Eye (tissue), 1 donor: Measurements from ENCODE around the gene AHI1.
"Not testable (repeated sequence)": the region's sequence is repeated elsewhere in the genome, so short reads cannot be mapped to it uniquely, and the experiment has no call there.

Experiments used
- DNase-seq: peaks from one replicate; pipeline ENCODE4 v3.0.0-alpha.2; 2015

The AHI1 gene

GRCh38 chr6:135505222-135505621, 7.7 kb upstream of the AHI1 start:
- DNase-seq: no peak

GRCh38 chr6:135504734-135505133, 7.2 kb upstream of the AHI1 start:
- no peak for DNase-seq

- DNase-seq: no peak
Measured at GRCh38 chr6:135503703-135504475, 6.3 kb upstream of the AHI1 start.

- no peak for DNase-seq
Measured at GRCh38 chr6:135499441-135500340, 2.2 kb upstream of the AHI1 start.

- DNase-seq: peak; percentile 93
Measured at GRCh38 chr6:135498185-135498841, 773 bp upstream of the AHI1 start.

GRCh38 chr6:135496800-135497411, 634 bp downstream of the AHI1 start:
- no peak for DNase-seq

GRCh38 chr6:135493218-135493961, 4.2 kb downstream of the AHI1 start:
- DNase-seq: no peak

- DNase-seq: no peak
Measured at GRCh38 chr6:135490381-135490780, 7.2 kb downstream of the AHI1 start.

- DNase-seq: no peak
Measured at GRCh38 chr6:135488023-135488422, 9.5 kb downstream of the AHI1 start.

- not testable (repeated sequence) for DNase-seq
Measured at GRCh38 chr6:135483903-135484302, 13.6 kb downstream of the AHI1 start.

- DNase-seq: no peak
Measured at GRCh38 chr6:135481783-135482369, 15.7 kb downstream of the AHI1 start.

- no peak for DNase-seq
Measured at GRCh38 chr6:135479601-135480000, 17.9 kb downstream of the AHI1 start.

GRCh38 chr6:135478626-135479025, 18.9 kb downstream of the AHI1 start:
- no peak for DNase-seq

- no peak for DNase-seq
Measured at GRCh38 chr6:135475292-135475886, 22.2 kb downstream of the AHI1 start.

GRCh38 chr6:135474362-135474761, 23.2 kb downstream of the AHI1 start:
- no peak for DNase-seq

GRCh38 chr6:135465903-135466302, 31.6 kb downstream of the AHI1 start:
- no peak for DNase-seq

- no peak for DNase-seq
Measured at GRCh38 chr6:135465307-135465706, 32.2 kb downstream of the AHI1 start.

GRCh38 chr6:135464634-135465033, 32.9 kb downstream of the AHI1 start:
- no peak for DNase-seq

GRCh38 chr6:135461208-135461607, 36.3 kb downstream of the AHI1 start:
- DNase-seq: no peak

GRCh38 chr6:135458051-135458450, 39.5 kb downstream of the AHI1 start:
- no peak for DNase-seq

- peak; percentile 77 for DNase-seq
Measured at GRCh38 chr6:135451617-135452190, 45.8 kb downstream of the AHI1 start.
